GF-D8 (cell line): ENCODE measurements around the gene PTBP1.

ENCODE experiments used
- DNase-seq: peaks from one replicate; lab custom pipeline; 2025; lab: John Stamatoyannopoulos, UW

PTBP1 gene

DNA sequence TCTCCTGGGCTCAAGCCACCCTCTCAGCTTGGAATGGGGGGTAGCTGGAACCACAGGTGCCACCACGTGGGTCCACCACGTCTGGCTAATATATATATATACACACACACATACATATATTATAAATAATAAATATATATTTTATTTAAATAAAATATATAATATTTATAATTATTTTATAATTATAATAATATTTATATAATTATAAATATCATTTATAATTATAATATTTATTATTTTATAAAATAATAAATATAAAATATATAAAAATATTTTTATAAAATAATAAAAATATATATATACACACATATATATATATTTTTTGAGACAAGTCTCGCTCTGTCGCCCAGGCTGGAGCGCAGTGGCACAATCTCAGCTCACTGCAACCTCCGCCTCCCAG is 57.3 kb downstream of the PTBP1 start:
- no peak for DNase-seq

DNA sequence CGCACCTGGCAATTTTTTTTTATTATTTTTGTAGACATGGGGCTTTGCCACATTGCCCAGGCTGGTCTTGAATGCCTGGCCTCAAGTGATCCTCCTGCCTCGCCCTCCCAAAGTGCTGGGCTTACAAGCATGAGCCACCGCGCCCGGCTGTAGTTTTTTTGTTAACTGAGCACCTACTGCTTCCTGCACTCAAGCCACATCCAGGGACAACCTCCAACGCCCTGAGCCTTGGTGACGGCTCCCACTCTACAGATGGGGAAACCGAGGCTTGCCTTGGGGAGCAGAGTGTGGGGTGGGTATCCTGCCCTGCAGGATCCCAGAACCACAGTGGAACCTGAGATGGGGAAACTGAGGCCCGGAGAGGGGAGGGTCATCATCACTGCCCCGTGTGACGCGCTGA is 57.9 kb downstream of the PTBP1 start:
- no peak for DNase-seq

- no peak for DNase-seq
Measured at GRCh38 chr19:855566-856120, 58.4 kb downstream of the PTBP1 start.

GRCh38 chr19:858284-858683 is 61.0 kb downstream of the PTBP1 start:
- DNase-seq = no peak

DNA sequence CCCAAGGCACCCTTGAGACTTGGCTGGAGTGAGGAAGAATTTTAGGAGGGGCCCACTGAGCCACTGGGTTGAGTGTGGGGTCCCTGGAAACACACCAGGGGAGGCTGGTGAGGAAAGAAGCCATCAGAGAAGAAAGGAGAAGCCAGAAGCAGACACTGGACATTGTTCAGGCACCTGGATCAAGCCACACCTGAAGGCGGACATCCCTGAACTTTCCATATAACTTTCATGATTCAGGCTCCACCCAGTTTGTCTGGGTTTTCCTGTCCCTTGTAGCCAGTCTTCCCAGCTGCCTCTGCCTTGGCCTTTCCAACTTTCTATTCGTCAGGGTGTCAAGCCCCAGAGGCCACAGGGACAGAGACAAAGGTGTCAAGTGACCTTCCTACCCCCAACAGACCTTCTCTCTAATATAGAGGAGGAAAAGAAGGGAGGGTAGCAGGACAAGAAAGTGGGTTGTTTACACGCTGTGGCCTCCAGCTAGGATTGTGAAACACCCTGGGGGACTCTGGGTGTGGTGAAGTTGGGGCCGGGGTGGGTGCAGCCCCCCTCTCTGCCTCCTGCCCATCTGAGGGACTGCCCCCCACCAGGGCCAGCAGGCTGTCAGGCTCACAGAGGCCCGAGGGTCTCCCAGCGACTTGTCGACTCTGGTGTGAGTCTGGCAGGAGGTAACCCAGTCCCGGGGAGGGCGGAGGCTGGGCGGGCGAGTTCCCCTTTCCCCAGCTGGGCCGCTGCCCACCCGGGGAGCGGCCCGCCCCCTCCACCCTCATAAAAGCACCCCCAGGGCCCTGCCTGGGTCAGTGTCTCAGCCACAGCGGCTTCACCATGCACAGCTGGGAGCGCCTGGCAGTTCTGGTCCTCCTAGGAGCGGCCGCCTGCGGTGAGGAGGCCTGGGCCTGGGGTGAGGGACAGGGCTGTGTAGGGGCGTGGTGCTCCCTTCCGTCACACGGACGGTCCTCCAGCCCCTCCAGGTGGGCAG is 61.9 kb downstream of the PTBP1 start, which contains the start of gene CFD:
Gene CFD (plus strand): TSS at position 797 of the 976 bp plus-strand sequence. CDS start 26 bp downstream, at position 823.
- DNase-seq = peak; percentile 78

GRCh38 chr19:861141-861755 is 64.0 kb downstream of the PTBP1 start:
- no peak for DNase-seq
